Activated CD8-positive, alpha-beta memory T cell treated with anti-CD3 and anti-CD28 coated beads for 48 hours (primary cell): Measurements from ENCODE around the gene ARHGEF16.

Experiments
- DNase-seq, 3 experiments: peaks; one replicate each; pipeline ENCODE4 v3.0.0-alpha.2; 2020; ENCODE audit warnings: low read depth in 2 of 3, low spot score in 2 of 3

ARHGEF16 gene

GRCh38 chr1:3481836-3482375 is 27.4 kb downstream of the ARHGEF16 start:
- no peak for DNase-seq

- no peak for DNase-seq
Observed at GRCh38 chr1:3482378-3482849, 27.9 kb downstream of the ARHGEF16 start.

GRCh38 chr1:3483380-3483779 is 28.9 kb downstream of the ARHGEF16 start:
- no peak for DNase-seq

- DNase-seq, result no peak
Observed at GRCh38 chr1:3483801-3484444, 29.5 kb downstream of the ARHGEF16 start.

GRCh38 chr1:3485016-3485415 is 30.6 kb downstream of the ARHGEF16 start:
- DNase-seq, result no peak

GRCh38 chr1:3488432-3488831 is 34.0 kb downstream of the ARHGEF16 start:
- no peak for DNase-seq

GRCh38 chr1:3490046-3490745 is 35.7 kb downstream of the ARHGEF16 start:
- no peak for DNase-seq

GRCh38 chr1:3491291-3492246 is 37.1 kb downstream of the ARHGEF16 start:
- DNase-seq, result peak; percentile 68 to 80 (median 76)

GRCh38 chr1:3492545-3493246 is 38.2 kb downstream of the ARHGEF16 start:
- DNase-seq, result no peak

- no peak for DNase-seq
Observed at GRCh38 chr1:3494321-3495308, 40.1 kb downstream of the ARHGEF16 start.

- DNase-seq, result no peak
Observed at GRCh38 chr1:3495776-3496745, 41.6 kb downstream of the ARHGEF16 start.

GRCh38 chr1:3496916-3497315 is 42.5 kb downstream of the ARHGEF16 start:
- no peak for DNase-seq

GRCh38 chr1:3497521-3497920 is 43.1 kb downstream of the ARHGEF16 start:
- no peak for DNase-seq

- no peak for DNase-seq
Observed at GRCh38 chr1:3498246-3498930, 43.9 kb downstream of the ARHGEF16 start.

- DNase-seq, result no peak
Observed at GRCh38 chr1:3498986-3499385, 44.5 kb downstream of the ARHGEF16 start.

- no peak for DNase-seq
Observed at GRCh38 chr1:3499611-3500010, 45.1 kb downstream of the ARHGEF16 start.

- no peak for DNase-seq
Observed at GRCh38 chr1:3500265-3500835, 45.9 kb downstream of the ARHGEF16 start.
